ENCODE data around the gene EEF1AKMT1.

DNA sequence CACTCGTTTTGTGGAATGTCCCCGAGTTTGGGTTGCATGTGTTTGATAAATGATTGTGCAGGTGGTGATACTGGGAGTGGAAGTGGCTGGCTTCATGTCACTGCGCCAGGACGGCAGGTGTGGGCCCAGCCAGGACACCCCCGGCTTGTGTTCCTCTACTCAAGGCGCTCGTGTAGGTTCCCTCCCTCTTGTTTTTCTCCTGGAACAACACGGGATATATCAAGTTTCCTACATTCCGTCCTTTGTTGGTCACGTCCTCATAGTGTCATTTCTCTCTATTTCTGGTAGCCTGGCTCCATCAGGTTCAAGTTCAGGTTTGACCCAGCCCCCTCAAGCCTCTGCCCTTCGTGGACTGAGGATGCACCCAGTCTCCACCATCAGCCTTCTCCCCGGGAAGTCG lies 54.0 kb downstream of the EEF1AKMT1 start:
- TF ChIP-seq POLR2A (IDR thresholded peaks at IDR 0.05) (no peak), EP300 (IDR thresholded peaks at IDR 0.05) (no peak), POLR2AphosphoS5 (IDR thresholded peaks at IDR 0.05) (no peak)
- TF ChIP-seq, protein P1, sequence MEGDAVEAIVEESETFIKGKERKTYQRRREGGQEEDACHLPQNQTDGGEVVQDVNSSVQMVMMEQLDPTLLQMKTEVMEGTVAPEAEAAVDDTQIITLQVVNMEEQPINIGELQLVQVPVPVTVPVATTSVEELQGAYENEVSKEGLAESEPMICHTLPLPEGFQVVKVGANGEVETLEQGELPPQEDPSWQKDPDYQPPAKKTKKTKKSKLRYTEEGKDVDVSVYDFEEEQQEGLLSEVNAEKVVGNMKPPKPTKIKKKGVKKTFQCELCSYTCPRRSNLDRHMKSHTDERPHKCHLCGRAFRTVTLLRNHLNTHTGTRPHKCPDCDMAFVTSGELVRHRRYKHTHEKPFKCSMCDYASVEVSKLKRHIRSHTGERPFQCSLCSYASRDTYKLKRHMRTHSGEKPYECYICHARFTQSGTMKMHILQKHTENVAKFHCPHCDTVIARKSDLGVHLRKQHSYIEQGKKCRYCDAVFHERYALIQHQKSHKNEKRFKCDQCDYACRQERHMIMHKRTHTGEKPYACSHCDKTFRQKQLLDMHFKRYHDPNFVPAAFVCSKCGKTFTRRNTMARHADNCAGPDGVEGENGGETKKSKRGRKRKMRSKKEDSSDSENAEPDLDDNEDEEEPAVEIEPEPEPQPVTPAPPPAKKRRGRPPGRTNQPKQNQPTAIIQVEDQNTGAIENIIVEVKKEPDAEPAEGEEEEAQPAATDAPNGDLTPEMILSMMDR (IDR thresholded peaks at IDR 0.05): no peak

Data from sigmoid colon (tissue), 4 donors.